H1 (cell line): ENCODE data around the gene AANAT. TPM values are rescaled to one million over a fixed set of nuclear protein-coding genes. Genes with fewer than 3 reads are reported as not detected.

Source experiments
- CTCF ChIA-PET: fragments of 300-600 bp; sonication (Branson Sonifier 250); formaldehyde crosslinking; loops from one replicate; lab custom pipeline; 2021; ENCODE audit not compliant: partially characterized antibody; lab: Charles Lee
- POLR2A ChIA-PET: fragments of 300-600 bp; sonication (Branson Sonifier 250); formaldehyde crosslinking; loops from one replicate; lab custom pipeline; 2021; ENCODE audit warnings: inconsistent platforms; ENCODE audit not compliant: partially characterized antibody; lab: Charles Lee
- DNase-seq, 2 experiments: peaks; one replicate each; pipeline versions ENCODE4 v3.0.0 to v3.0.0-alpha.2; 2010 to 2022; ENCODE audit warnings: low spot score in 2 of 2, low read depth in 1 of 2, mixed read lengths in 1 of 2
- FAIRE-seq: peaks from 2 replicates; lab custom pipeline; 2011; peaks lifted over from hg19 to GRCh38; lab: Jason Lieb, UNC
- H2AFZ ChIP-seq: 2 replicates; pipeline ENCODE4 v1.8.1; 2012; ENCODE audit warnings: low read length, inconsistent platforms
- H2AK5ac ChIP-seq: 2 replicates; pipeline ENCODE4 v1.6.1; 2013; ENCODE audit warnings: low read depth, low read length
- H2BK120ac ChIP-seq: replicated peaks from 2 replicates; pipeline ENCODE3; 2013; ENCODE audit warnings: low read depth, low read length, inconsistent platforms
- H2BK12ac ChIP-seq: 2 replicates; pipeline ENCODE4 v1.6.1; 2013; ENCODE audit warnings: low read depth, low read length
- H2BK15ac ChIP-seq: 2 replicates; pipeline ENCODE4 v1.6.1; 2013; ENCODE audit warnings: low read length
- H2BK20ac ChIP-seq: 2 replicates; pipeline ENCODE4 v1.6.1; 2013; ENCODE audit warnings: low read length
- H2BK5ac ChIP-seq: 2 replicates; pipeline ENCODE4 v1.6.1; 2013; ENCODE audit warnings: low read depth, low read length
- H3K14ac ChIP-seq: 2 replicates; pipeline ENCODE4 v1.6.1; 2013; ENCODE audit warnings: inconsistent platforms; ENCODE audit not compliant: insufficient read length
- H3K18ac ChIP-seq: 2 replicates; pipeline ENCODE4 v1.6.1; 2013; ENCODE audit warnings: low read length; ENCODE audit errors: extremely low read depth
- H3K23ac ChIP-seq: 2 replicates; pipeline ENCODE4 v1.6.1; 2013; ENCODE audit warnings: inconsistent platforms; ENCODE audit not compliant: insufficient read length
- H3K23me2 ChIP-seq: 2 replicates; pipeline ENCODE4 v1.6.1; 2013; ENCODE audit warnings: low read depth, low read length
- H3K27ac ChIP-seq: 2 replicates; pipeline ENCODE4 v1.6.1; 2011; ENCODE audit warnings: low read depth, low read length, inconsistent platforms
- H3K27me3 ChIP-seq, 4 experiments: replicated peaks in 1 of 4; 1 replicate in 1 of 4; 2 replicates in 3 of 4; pipeline versions ENCODE4 v1.6.1 to v1.8.1; 2011 to 2013; ENCODE audit warnings: low read length in 3 of 4, mild to moderate bottlenecking in 3 of 4, inconsistent platforms in 2 of 4, mixed read lengths in 2 of 4, moderate library complexity in 1 of 4; ENCODE audit not compliant: control insufficient read depth in 3 of 4, insufficient read depth in 3 of 4; ENCODE audit errors: extremely low read depth in 1 of 4
- H3K36me3 ChIP-seq, 4 experiments: 2 replicates each; pipeline versions ENCODE4 v1.6.1 to v1.8.1; 2011 to 2013; ENCODE audit warnings: mild to moderate bottlenecking in 4 of 4, low read length in 3 of 4, moderate library complexity in 2 of 4, control low read depth in 1 of 4, inconsistent platforms in 1 of 4; ENCODE audit not compliant: insufficient read depth in 4 of 4, control insufficient read depth in 2 of 4
- H3K4ac ChIP-seq: replicated peaks from 2 replicates; pipeline ENCODE3; 2013; ENCODE audit warnings: low read length, low read depth, mixed read lengths, inconsistent platforms; ENCODE audit not compliant: insufficient read length
- H3K4me1 ChIP-seq, 4 experiments: replicated peaks in 1 of 4; 1 replicate in 1 of 4; 2 replicates in 3 of 4; pipeline versions ENCODE4 v1.6.1 to v1.8.1; 2011 to 2013; ENCODE audit warnings: low read length in 3 of 4, inconsistent platforms in 2 of 4, mixed read lengths in 1 of 4; ENCODE audit not compliant: insufficient read depth in 4 of 4, control insufficient read depth in 3 of 4
- H3K4me2 ChIP-seq, 2 experiments: 2 replicates each; pipeline versions ENCODE4 v1.6.1 to v1.8.1; 2011 to 2013; ENCODE audit warnings: low read depth in 2 of 2, low read length in 2 of 2, control low read depth in 1 of 2, inconsistent platforms in 1 of 2, mild to moderate bottlenecking in 1 of 2; ENCODE audit not compliant: insufficient read depth in 1 of 2
- H3K4me3 ChIP-seq, 4 experiments: fragments of 200-600, 300-600 bp in 1 of 4; sonication (generic), shearing (Covaris generic), sonication (Bioruptor Twin) in 1 of 4; 2 replicates each; pipeline versions ENCODE4 v1.5.1 to v1.8.1; 2011 to 2016; ENCODE audit warnings: low read length in 4 of 4, low read depth in 3 of 4, control low read depth in 2 of 4, inconsistent platforms in 2 of 4, mild to moderate bottlenecking in 2 of 4, mixed read lengths in 1 of 4, moderate library complexity in 1 of 4; ENCODE audit not compliant: insufficient read depth in 2 of 4; ENCODE audit errors: extremely low read depth in 1 of 4
- H3K56ac ChIP-seq: replicated peaks from 2 replicates; pipeline ENCODE3; 2013; ENCODE audit warnings: low read depth, mild to moderate bottlenecking, mixed read lengths, low read length, inconsistent platforms; ENCODE audit not compliant: insufficient read length
- H3K79me1 ChIP-seq: 2 replicates; pipeline ENCODE4 v1.6.1; 2013; ENCODE audit warnings: low read depth, low read length, control low read depth
- H3K79me2 ChIP-seq, 2 experiments: 2 replicates each; pipeline versions ENCODE4 v1.6.1 to v1.8.1; 2012 to 2013; ENCODE audit warnings: low read length in 2 of 2, mild to moderate bottlenecking in 2 of 2, inconsistent platforms in 1 of 2; ENCODE audit not compliant: insufficient read depth in 2 of 2, control insufficient read depth in 1 of 2
- H3K9ac ChIP-seq, 4 experiments: replicated peaks in 1 of 4; 1 replicate in 1 of 4; 2 replicates in 3 of 4; pipeline versions ENCODE4 v1.6.1 to v1.8.1; 2011 to 2013; ENCODE audit warnings: low read depth in 3 of 4, low read length in 3 of 4, control low read depth in 2 of 4, mild to moderate bottlenecking in 2 of 4, moderate library complexity in 2 of 4, inconsistent platforms in 1 of 4; ENCODE audit errors: extremely low read depth in 1 of 4
- H3K9me3 ChIP-seq, 2 experiments: 2 replicates each; pipeline versions ENCODE4 v1.6.1 to v1.8.1; 2012 to 2013; ENCODE audit warnings: mild to moderate bottlenecking in 2 of 2, moderate library complexity in 2 of 2, control low read depth in 1 of 2, inconsistent platforms in 1 of 2, low read depth in 1 of 2, low read length in 1 of 2, mixed read lengths in 1 of 2; ENCODE audit not compliant: insufficient read depth in 2 of 2
- H4K20me1 ChIP-seq, 2 experiments: replicated peaks in 1 of 2; 2 replicates each; pipeline versions ENCODE3 to v1.8.1; 2011 to 2013; ENCODE audit warnings: inconsistent platforms in 2 of 2, low read length in 2 of 2, mild to moderate bottlenecking in 1 of 2; ENCODE audit not compliant: insufficient read depth in 2 of 2, control insufficient read depth in 1 of 2
- H4K5ac ChIP-seq: 2 replicates; pipeline ENCODE4 v1.6.1; 2013; ENCODE audit warnings: low read length, low read depth, mixed read lengths, inconsistent platforms; ENCODE audit not compliant: insufficient read length
- H4K8ac ChIP-seq: 2 replicates; pipeline ENCODE4 v1.8.0; 2013; ENCODE audit warnings: mild to moderate bottlenecking, moderate library complexity, low read length, inconsistent platforms; ENCODE audit not compliant: insufficient read depth; ENCODE audit errors: extremely low read depth
- H4K91ac ChIP-seq: replicated peaks from 2 replicates; pipeline ENCODE3; 2013; ENCODE audit warnings: low read length, mixed read lengths, inconsistent platforms; ENCODE audit not compliant: insufficient read length
- BACH1 ChIP-seq: IDR thresholded peaks from 2 replicates; pipeline ENCODE4 v1.6.1; 2012; ENCODE audit warnings: low read length, improper control_type of control experiment
- BCL11A ChIP-seq, 2 experiments: IDR thresholded peaks; one replicate each; pipeline ENCODE4 v1.6.1; 2011; ENCODE audit warnings: low read depth in 2 of 2, low read length in 2 of 2, mild to moderate bottlenecking in 2 of 2
- CBX5 ChIP-seq: fragments of 300-800, 300-1000 bp; sonication (generic); IDR thresholded peaks from 2 replicates; pipeline ENCODE4 v1.7.1; 2016; ENCODE audit warnings: antibody characterized with exemption, low read length, low read depth
- GABPA ChIP-seq: IDR thresholded peaks from 2 replicates; pipeline ENCODE4 v1.6.1; 2011; ENCODE audit warnings: mild to moderate bottlenecking, low read length, moderate library complexity, borderline replicate concordance; ENCODE audit not compliant: insufficient read depth
- SIN3A ChIP-seq, 2 experiments: IDR thresholded peaks in 1 of 2; conservative IDR thresholded peaks in 1 of 2; 2 replicates each; pipeline ENCODE4 v1.6.1; 2011 to 2012; ENCODE audit warnings: low read length in 2 of 2, improper control_type of control experiment in 1 of 2, low read depth in 1 of 2, mild to moderate bottlenecking in 1 of 2
- SIX5 ChIP-seq: IDR thresholded peaks from 2 replicates; pipeline ENCODE4 v1.6.1; 2011; ENCODE audit warnings: mild to moderate bottlenecking, low read depth, low read length
- WGBS, 2 experiments: shearing (Covaris generic) in 1 of 2; methylation state at CpG; one replicate each; pipeline versions ENCODE4 v1.1.6 to v1.1.7; 2013 to 2015; ENCODE audit warnings: low lambda C conversion rate in 2 of 2, mixed read lengths in 2 of 2, inconsistent platforms in 1 of 2, low coverage in 1 of 2, missing lambda C conversion rate in 1 of 2; ENCODE audit not compliant: insufficient replicate concordance in 2 of 2, insufficient coverage in 1 of 2, insufficient read length in 1 of 2; ENCODE audit errors: extremely low coverage in 1 of 2, missing lambda C conversion rate in 1 of 2; 5-methylcytosine and 5-hydroxymethylcytosine counted together
- polyA plus RNA-seq, 7 experiments: library from polyadenylated mRNA; depleted of rRNA in 3 of 7; stranded (reverse) in 5 of 7; unstranded in 2 of 7; fragments of >200 nt in 5 of 7; fragments of 200-250 nt in 2 of 7; gene quantifications; 1 replicate in 5 of 7; 2 replicates in 1 of 7; 4 replicates in 1 of 7; pipeline versions ENCODE4 v1.2.1 to v1.2.3, GENCODE V29; 2011 to 2013; ENCODE audit warnings: missing spikeins in 2 of 7, mixed read lengths in 2 of 7
- total RNA-seq: library from RNA; stranded (reverse); fragmentation: NEBNext Ultra II Directional; extraction: Animal tissue kit (Norgen Biotek cat#: 25700); gene quantifications from 2 replicates; pipeline ENCODE4 v1.2.1, GENCODE V29; 2021
- TF ChIP-seq, protein P1 (sequence below), 3 experiments: IDR thresholded peaks; 1 replicate in 2 of 3; 2 replicates in 1 of 3; pipeline versions ENCODE4 v1.5.1 to v1.6.1; 2011; ENCODE audit warnings: low read length in 3 of 3, mild to moderate bottlenecking in 3 of 3, inconsistent platforms in 2 of 3, low read depth in 1 of 3, moderate library complexity in 1 of 3; ENCODE audit not compliant: insufficient read depth in 1 of 3; ENCODE audit errors: control extremely low read depth in 1 of 3

AANAT gene
- total and polyA plus RNA-seq, 2 of the 8 experiments (the other 6 are each of a cell fraction or from before 2014, with no cell fraction given): 0.53 TPM; not detected in 1

DNA sequence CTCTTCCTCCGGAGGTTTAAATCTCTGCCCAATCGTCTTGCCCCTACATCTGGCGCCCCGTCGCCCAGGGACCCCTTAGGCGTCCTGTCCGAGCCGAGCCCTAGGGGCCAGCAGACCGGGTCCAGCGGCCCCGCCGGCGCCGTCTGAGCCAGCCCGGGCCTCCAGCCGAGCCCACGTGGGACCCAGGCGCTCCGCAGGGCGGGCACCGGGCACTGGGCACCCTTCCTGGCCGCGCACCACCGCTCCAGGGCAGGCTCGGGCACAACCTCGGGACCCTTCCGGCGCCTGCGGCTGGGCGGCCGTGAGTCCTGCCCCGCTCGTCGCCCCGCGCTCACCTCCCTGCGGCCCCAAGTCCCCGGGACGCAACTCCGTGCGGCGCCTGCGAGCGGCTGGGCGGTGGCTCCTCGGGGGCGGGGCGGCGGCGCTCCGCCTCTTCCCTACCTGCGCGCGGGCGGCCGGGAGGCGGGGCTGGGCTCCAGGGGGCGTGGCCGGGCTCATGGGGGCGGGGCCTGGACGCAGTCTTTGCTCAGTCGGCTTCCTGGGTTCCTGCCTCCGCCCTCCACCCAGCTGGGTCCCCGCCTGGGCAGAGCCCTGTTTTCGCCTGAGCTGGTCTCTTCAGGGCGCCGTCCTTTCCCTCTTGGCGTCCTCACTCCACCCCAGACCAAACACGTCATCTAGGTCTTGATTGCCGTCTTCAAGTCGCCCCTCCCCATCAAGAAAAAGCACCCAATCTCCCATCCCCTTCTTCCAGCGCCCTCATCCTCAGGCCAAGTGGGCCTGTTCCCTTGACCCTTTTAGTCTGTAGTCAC is 33.8 kb downstream of the AANAT start, which contains the start of gene RHBDF2:
RHBDF2 (minus strand) TSS at position 406 of the 809 bp plus-strand sequence. CDS start 19,899 bp downstream, outside the sequence.
- WGBS, 2 experiments: 3% methylated on average over 54 of the region's 72 CpGs; no CpG with 5 or more reads in 1 of the 2 experiments
- no peak within 1 kb of the TSS for H3K27ac ChIP-seq
- TF ChIP-seq SIN3A (conservative IDR thresholded peaks at IDR 0.05 in 1 of 2, IDR thresholded peaks at IDR 0.05 in 1 of 2; ENCODE audit: low read depth in 1 of 2, low read length in 2 of 2) (peak in 1 of 2 experiments; percentile 81; a peak in 2 of 4 replicates), CBX5 (no peak), GABPA (peak; percentile 68), SIX5 (no peak), BCL11A (IDR thresholded peaks at IDR 0.05; ENCODE audit: low read depth in 2 of 2, low read length in 2 of 2) (no peak), BACH1 (no peak)
- TF ChIP-seq, protein P1, sequence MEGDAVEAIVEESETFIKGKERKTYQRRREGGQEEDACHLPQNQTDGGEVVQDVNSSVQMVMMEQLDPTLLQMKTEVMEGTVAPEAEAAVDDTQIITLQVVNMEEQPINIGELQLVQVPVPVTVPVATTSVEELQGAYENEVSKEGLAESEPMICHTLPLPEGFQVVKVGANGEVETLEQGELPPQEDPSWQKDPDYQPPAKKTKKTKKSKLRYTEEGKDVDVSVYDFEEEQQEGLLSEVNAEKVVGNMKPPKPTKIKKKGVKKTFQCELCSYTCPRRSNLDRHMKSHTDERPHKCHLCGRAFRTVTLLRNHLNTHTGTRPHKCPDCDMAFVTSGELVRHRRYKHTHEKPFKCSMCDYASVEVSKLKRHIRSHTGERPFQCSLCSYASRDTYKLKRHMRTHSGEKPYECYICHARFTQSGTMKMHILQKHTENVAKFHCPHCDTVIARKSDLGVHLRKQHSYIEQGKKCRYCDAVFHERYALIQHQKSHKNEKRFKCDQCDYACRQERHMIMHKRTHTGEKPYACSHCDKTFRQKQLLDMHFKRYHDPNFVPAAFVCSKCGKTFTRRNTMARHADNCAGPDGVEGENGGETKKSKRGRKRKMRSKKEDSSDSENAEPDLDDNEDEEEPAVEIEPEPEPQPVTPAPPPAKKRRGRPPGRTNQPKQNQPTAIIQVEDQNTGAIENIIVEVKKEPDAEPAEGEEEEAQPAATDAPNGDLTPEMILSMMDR (IDR thresholded peaks at IDR 0.05; ENCODE audit: control extremely low read depth in 1 of 3, insufficient read depth in 1 of 3, low read depth in 1 of 3, low read length in 3 of 3): no peak

More for the DNA sequence above, 33.8 kb downstream of the AANAT start, which contains the start of gene RHBDF2:
- Histone ChIP-seq H3K4me3 (peak within 1 kb of the TSS; percentile 62 to 82 (median 76)), H3K9me3 (no peaks in the 10 kb centered on the region), H2BK5ac (peak within 1 kb of the TSS; percentile 27; the same call in 1 of the 2 replicates), H3K9ac (peak within 1 kb of the TSS; percentile 22 to 83 (median 60); a peak in 6 of 7 replicates), H3K36me3 (no peaks in the 10 kb centered on the region), H3K56ac (no peak within 1 kb of the TSS), H3K18ac (peak within 1 kb of the TSS; percentile 89), H4K5ac (peak within 1 kb of the TSS; percentile 30), H3K4me1 (peaks cover 11 to 43% (median 34%) of the 10 kb centered on the region in 4 experiments), H4K20me1 (peaks cover 4 to 17% of the 10 kb centered on the region in 2 experiments), H2BK120ac (no peak within 1 kb of the TSS), H3K23ac (no peak within 1 kb of the TSS), H2AK5ac (no peak within 1 kb of the TSS), H3K4ac (peak within 1 kb of the TSS; percentile 61), H4K91ac (peak within 1 kb of the TSS; percentile 12), H3K79me2 (peaks cover 0 to 6% of the 10 kb centered on the region in 2 experiments; a peak in 2 of 4 replicates), H2BK20ac (no peak within 1 kb of the TSS), H2BK15ac (0 out of 2 replicates have a peak within 1 kb of the TSS, but pooled peaks have one; percentile 95), H4K8ac (peak within 1 kb of the TSS; percentile 69), H3K79me1 (peaks cover 8% of the 10 kb centered on the region), H2BK12ac (peak within 1 kb of the TSS; percentile 71; the same call in 1 of the 2 replicates), H2AFZ (peak within 1 kb of the TSS; percentile 96; the same call in 1 of the 2 replicates), H3K14ac (no peak within 1 kb of the TSS), H3K23me2 (peaks cover 7% of the 10 kb centered on the region; the same call in 1 of the 2 replicates), H3K27me3 (no peaks in the 10 kb centered on the region), H3K4me2 (peak within 1 kb of the TSS; percentile 81 to 85)
- POLR2A ChIA-PET: interaction anchor here (1.1 to 3.8 kb wide), 3 partner anchors 39 to 57 kb away, joined by 3 to 15 read pairs (median 8); partner anchors contain the start of gene PRCD
- CTCF ChIA-PET: interaction anchor here (0.9 to 20.2 kb wide), 10 partner anchors 14 to 113 kb away, joined by 3 to 446 read pairs (median 7); partner anchors contain the start of genes AANAT and UBE2O
- FAIRE-seq (no peak), DNase-seq (peak; percentile 65 to 100)
